GM19239 (cell line): ENCODE results near the gene CFAP52.
A peak's percentile ranks its signal among the peaks of the same experiment; 100 is the strongest.
"Not testable (repeated sequence)": the region's sequence is repeated elsewhere in the genome, so short reads cannot be mapped to it uniquely, and the experiment has no call there.

Source experiments
- DNase-seq: peaks from one replicate; pipeline ENCODE4 v3.0.0; 2011; ENCODE audit warnings: low spot score; ENCODE audit not compliant: insufficient read length
- FAIRE-seq: peaks from 2 replicates; lab custom pipeline; 2011; peaks lifted over from hg19 to GRCh38; lab: Jason Lieb, UNC

The CFAP52 gene

GRCh38 chr17:9640388-9640787, 63.9 kb downstream of the CFAP52 start:
- not testable (repeated sequence) for FAIRE-seq, DNase-seq

GRCh38 chr17:9643611-9644010, 67.2 kb downstream of the CFAP52 start:
- no peak for FAIRE-seq

GRCh38 chr17:9644910-9645751, 68.7 kb downstream of the CFAP52 start, which contains the start of gene USP43:
Gene USP43, plus strand, starts transcription at chr17:9645517. Its CDS starts 116 bp downstream, at chr17:9645633.
- no peak for FAIRE-seq
- DNase-seq = peak; percentile 33

More at GRCh38 chr17:9643611-9644010, 67.2 kb downstream of the CFAP52 start:
- DNase-seq = no peak

GRCh38 chr17:9645851-9646545, 69.6 kb downstream of the CFAP52 start:
- no peak for FAIRE-seq
- DNase-seq = peak; percentile 20

- FAIRE-seq (no peak), DNase-seq (no peak)
These were observed 70.1 kb downstream of the CFAP52 start for GRCh38 chr17:9646546-9646885.

- DNase-seq = no peak
These were observed 70.6 kb downstream of the CFAP52 start for GRCh38 chr17:9647014-9647413.

GRCh38 chr17:9648521-9649110, 72.2 kb downstream of the CFAP52 start:
- FAIRE-seq (no peak), DNase-seq (no peak)

More at GRCh38 chr17:9647014-9647413, 70.6 kb downstream of the CFAP52 start:
- no peak for FAIRE-seq

- DNase-seq (no peak), FAIRE-seq (no peak)
These were observed 82.3 kb downstream of the CFAP52 start for GRCh38 chr17:9658593-9659211.

- no peak for DNase-seq
- FAIRE-seq = no peak
These were observed 84.6 kb downstream of the CFAP52 start for GRCh38 chr17:9661027-9661426.

- not testable (repeated sequence) for DNase-seq, FAIRE-seq
These were observed 87.1 kb downstream of the CFAP52 start for GRCh38 chr17:9663511-9663910.

- DNase-seq (no peak), FAIRE-seq (no peak)
These were observed 90.1 kb downstream of the CFAP52 start for GRCh38 chr17:9666461-9667050.

GRCh38 chr17:9668517-9668916, 92.1 kb downstream of the CFAP52 start:
- FAIRE-seq (no peak), DNase-seq (no peak)

- no peak for DNase-seq
- FAIRE-seq = no peak
These were observed 93.1 kb downstream of the CFAP52 start for GRCh38 chr17:9669551-9670008.

- DNase-seq = no peak
- no peak for FAIRE-seq
These were observed 94.2 kb downstream of the CFAP52 start for GRCh38 chr17:9670596-9670995.

- DNase-seq (no peak), FAIRE-seq (no peak)
These were observed 95.1 kb downstream of the CFAP52 start for GRCh38 chr17:9671559-9671958.

- no peak for DNase-seq
- FAIRE-seq = no peak
These were observed 95.8 kb downstream of the CFAP52 start for GRCh38 chr17:9672266-9672665.

- DNase-seq (no peak), FAIRE-seq (no peak)
These were observed 96.2 kb downstream of the CFAP52 start for GRCh38 chr17:9672691-9673090.

GRCh38 chr17:9676084-9676483, 99.6 kb downstream of the CFAP52 start:
- FAIRE-seq (no peak), DNase-seq (no peak)

- FAIRE-seq = no peak
- DNase-seq = no peak
These were observed 100.4 kb downstream of the CFAP52 start for GRCh38 chr17:9676820-9677310.

- FAIRE-seq (no peak), DNase-seq (no peak)
These were observed 101.0 kb downstream of the CFAP52 start for GRCh38 chr17:9677411-9677810.
